SKM-1 (cell line): ENCODE results near the gene DAPK2.
A peak's percentile ranks its signal among the peaks of the same experiment; 100 is the strongest.

Source experiments
- DNase-seq: peaks from one replicate; lab custom pipeline; 2025; ENCODE audit not compliant: unreplicated experiment; lab: John Stamatoyannopoulos, UW

DAPK2 gene

GRCh38 chr15:63918901-63919348, 127.4 kb downstream of the DAPK2 start:
- DNase-seq = no peak

GRCh38 chr15:63918317-63918672, 128.0 kb downstream of the DAPK2 start:
- DNase-seq = no peak

- DNase-seq = no peak
Measured at GRCh38 chr15:63917588-63918316, 128.5 kb downstream of the DAPK2 start.

GRCh38 chr15:63915873-63916771, 130.2 kb downstream of the DAPK2 start:
- no peak for DNase-seq

GRCh38 chr15:63915209-63915872, 130.9 kb downstream of the DAPK2 start:
- DNase-seq = no peak

GRCh38 chr15:63913786-63914315, 132.4 kb downstream of the DAPK2 start:
- DNase-seq = no peak

GRCh38 chr15:63913336-63913735, 132.9 kb downstream of the DAPK2 start:
- no peak for DNase-seq

GRCh38 chr15:63912061-63912615, 134.1 kb downstream of the DAPK2 start:
- DNase-seq = no peak

- DNase-seq = no peak
Measured at GRCh38 chr15:63911160-63911559, 135.1 kb downstream of the DAPK2 start.

GRCh38 chr15:63909819-63910437, 136.4 kb downstream of the DAPK2 start:
- no peak for DNase-seq

GRCh38 chr15:63908991-63909390, 137.3 kb downstream of the DAPK2 start:
- no peak for DNase-seq

- DNase-seq = no peak
Measured at GRCh38 chr15:63908281-63908680, 138.0 kb downstream of the DAPK2 start.

- no peak for DNase-seq
Measured at GRCh38 chr15:63907521-63907920, 138.8 kb downstream of the DAPK2 start.

GRCh38 chr15:63906266-63906584, 140.1 kb downstream of the DAPK2 start:
- no peak for DNase-seq

GRCh38 chr15:63905558-63906265, 140.6 kb downstream of the DAPK2 start:
- peak; percentile 53 for DNase-seq

GRCh38 chr15:63905131-63905530, 141.2 kb downstream of the DAPK2 start:
- no peak for DNase-seq

GRCh38 chr15:63904042-63904441, 142.2 kb downstream of the DAPK2 start:
- no peak for DNase-seq

- no peak for DNase-seq
Measured at GRCh38 chr15:63902671-63903035, 143.6 kb downstream of the DAPK2 start.

- no peak for DNase-seq
Measured at GRCh38 chr15:63901912-63902670, 144.2 kb downstream of the DAPK2 start.

GRCh38 chr15:63900306-63900705, 146.0 kb downstream of the DAPK2 start:
- DNase-seq = no peak
